Pons (tissue), 1 donor: ENCODE measurements around the gene TAPBPL.

ENCODE experiments used
- DNase-seq: peaks from one replicate; pipeline ENCODE4 v3.0.0-alpha.2; 2016; ENCODE audit warnings: low spot score

Gene TAPBPL

GRCh38 chr12:6437586-6437985, 14.3 kb upstream of the TAPBPL start:
- no peak for DNase-seq

- DNase-seq, result no peak
Measured at GRCh38 chr12:6438345-6438744, 13.5 kb upstream of the TAPBPL start.

GRCh38 chr12:6440391-6440790, 11.5 kb upstream of the TAPBPL start:
- no peak for DNase-seq

- DNase-seq, result no peak
Measured at GRCh38 chr12:6442836-6443235, 9.0 kb upstream of the TAPBPL start.

- DNase-seq, result no peak
Measured at GRCh38 chr12:6443361-6443983, 8.4 kb upstream of the TAPBPL start.

- no peak for DNase-seq
Measured at GRCh38 chr12:6444031-6444430, 7.8 kb upstream of the TAPBPL start.

- no peak for DNase-seq
Measured at GRCh38 chr12:6444704-6445688, 6.8 kb upstream of the TAPBPL start, which contains the start of gene CD27. Gene CD27 (plus strand): TSS chr12:6444955. CDS start chr12:6445096, 141 bp downstream.

GRCh38 chr12:6450091-6450868, 1.6 kb upstream of the TAPBPL start:
- DNase-seq, result no peak

- peak; percentile 46 for DNase-seq
Measured at GRCh38 chr12:6450869-6451347, 934 bp upstream of the TAPBPL start.

- DNase-seq, result peak; percentile 58
Measured at GRCh38 chr12:6452245-6452943, 552 bp downstream of the TAPBPL start.

GRCh38 chr12:6452944-6453630, 1.2 kb downstream of the TAPBPL start:
- DNase-seq, result no peak

- DNase-seq, result no peak
Measured at GRCh38 chr12:6457220-6457945, 5.5 kb downstream of the TAPBPL start.

- DNase-seq, result no peak
Measured at GRCh38 chr12:6458281-6459003, 6.6 kb downstream of the TAPBPL start.

- no peak for DNase-seq
Measured at GRCh38 chr12:6459004-6459337, 7.1 kb downstream of the TAPBPL start.

GRCh38 chr12:6460751-6461371, 9.0 kb downstream of the TAPBPL start:
- DNase-seq, result no peak

- DNase-seq, result peak; percentile 86
Measured at GRCh38 chr12:6461401-6462233, 9.8 kb downstream of the TAPBPL start.

- no peak for DNase-seq
Measured at GRCh38 chr12:6462234-6462995, 10.6 kb downstream of the TAPBPL start.

- no peak for DNase-seq
Measured at GRCh38 chr12:6463216-6463615, 11.4 kb downstream of the TAPBPL start.
